GM19035 (cell line): ENCODE results near the gene TNFRSF13B.
"Not testable (repeated sequence)": the region's sequence is repeated elsewhere in the genome, so short reads cannot be mapped to it uniquely, and the experiment has no call there.

ENCODE experiments used
- ATAC-seq: cut with Tn5 transposase; IDR thresholded peaks from one replicate; pipeline ENCODE4 v1.9.1; 2021; ENCODE audit not compliant: unreplicated experiment

Gene TNFRSF13B

GRCh38 chr17:16927641-16928321 is 44.1 kb downstream of the TNFRSF13B start:
- ATAC-seq, result no peak

DNA sequence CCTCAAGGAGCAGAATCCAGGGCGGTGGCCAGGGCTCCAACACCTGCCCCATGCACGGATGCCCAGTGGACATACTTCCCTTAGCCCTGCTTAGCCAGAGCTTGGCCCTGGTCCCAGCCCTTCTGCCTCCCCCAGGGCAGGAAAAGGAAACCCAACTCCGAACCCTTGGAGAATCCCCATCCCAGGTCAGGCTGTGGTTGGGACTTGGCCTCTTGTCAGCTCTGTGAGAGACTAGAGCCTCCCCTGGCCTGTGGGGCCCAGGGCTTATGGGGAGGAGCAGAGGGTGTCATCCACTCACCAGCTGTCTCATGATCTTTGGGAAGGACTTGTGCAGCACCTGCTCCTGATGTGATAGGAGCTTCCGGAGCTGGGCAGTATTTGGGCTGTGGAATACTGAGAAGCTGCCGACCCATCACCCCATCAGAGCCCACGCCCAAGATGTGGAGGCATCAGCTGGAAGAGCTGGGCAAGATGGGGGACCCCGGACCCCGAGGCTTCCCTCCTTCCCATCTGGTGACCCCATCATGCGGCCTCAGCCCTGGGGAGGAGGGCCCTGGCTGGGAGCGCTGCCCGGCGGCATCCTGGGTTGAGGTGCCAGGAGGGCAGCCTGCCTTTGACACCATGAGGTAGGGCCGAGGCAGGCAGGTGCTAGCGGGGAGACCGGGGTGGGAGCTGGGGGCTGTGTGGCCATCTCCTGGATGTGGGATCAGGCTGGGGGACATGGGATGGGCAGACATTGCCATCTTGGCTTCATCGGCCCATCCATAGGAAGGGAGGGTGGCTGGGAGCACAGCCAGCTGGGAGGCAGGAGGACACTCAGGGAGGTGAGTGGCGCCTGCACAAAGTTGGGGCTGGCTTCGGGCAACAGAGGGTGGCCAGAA is 45.1 kb downstream of the TNFRSF13B start:
- no peak for ATAC-seq

DNA sequence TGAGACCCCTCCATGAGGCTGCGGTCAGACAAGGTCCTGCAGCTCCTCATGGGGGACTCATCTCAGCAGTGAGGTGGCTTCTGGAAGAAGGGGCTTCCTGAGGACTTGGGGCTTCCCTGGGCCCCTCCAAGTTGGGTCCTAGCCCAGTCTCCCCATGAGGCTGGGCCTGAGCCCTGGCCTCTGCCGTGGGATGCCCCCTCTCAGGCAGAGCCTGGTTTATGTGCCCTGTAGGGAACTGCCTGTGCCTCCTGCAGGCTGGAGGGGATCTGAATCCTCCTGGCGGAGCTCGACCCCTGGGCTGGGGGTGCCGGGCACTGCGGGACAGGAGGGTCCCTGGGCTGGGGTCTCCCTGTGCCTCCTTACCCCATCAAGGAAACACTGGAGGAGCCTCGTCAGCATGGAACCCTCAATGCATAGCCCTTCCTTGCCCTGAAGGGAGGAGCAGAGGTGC is 45.8 kb downstream of the TNFRSF13B start:
- ATAC-seq, result no peak

GRCh38 chr17:16925461-16926060 is 46.4 kb downstream of the TNFRSF13B start:
- no peak for ATAC-seq

GRCh38 chr17:16924696-16925440 is 47.0 kb downstream of the TNFRSF13B start:
- no peak for ATAC-seq

- ATAC-seq, result no peak
Measured at GRCh38 chr17:16923904-16924695, 47.8 kb downstream of the TNFRSF13B start.

DNA sequence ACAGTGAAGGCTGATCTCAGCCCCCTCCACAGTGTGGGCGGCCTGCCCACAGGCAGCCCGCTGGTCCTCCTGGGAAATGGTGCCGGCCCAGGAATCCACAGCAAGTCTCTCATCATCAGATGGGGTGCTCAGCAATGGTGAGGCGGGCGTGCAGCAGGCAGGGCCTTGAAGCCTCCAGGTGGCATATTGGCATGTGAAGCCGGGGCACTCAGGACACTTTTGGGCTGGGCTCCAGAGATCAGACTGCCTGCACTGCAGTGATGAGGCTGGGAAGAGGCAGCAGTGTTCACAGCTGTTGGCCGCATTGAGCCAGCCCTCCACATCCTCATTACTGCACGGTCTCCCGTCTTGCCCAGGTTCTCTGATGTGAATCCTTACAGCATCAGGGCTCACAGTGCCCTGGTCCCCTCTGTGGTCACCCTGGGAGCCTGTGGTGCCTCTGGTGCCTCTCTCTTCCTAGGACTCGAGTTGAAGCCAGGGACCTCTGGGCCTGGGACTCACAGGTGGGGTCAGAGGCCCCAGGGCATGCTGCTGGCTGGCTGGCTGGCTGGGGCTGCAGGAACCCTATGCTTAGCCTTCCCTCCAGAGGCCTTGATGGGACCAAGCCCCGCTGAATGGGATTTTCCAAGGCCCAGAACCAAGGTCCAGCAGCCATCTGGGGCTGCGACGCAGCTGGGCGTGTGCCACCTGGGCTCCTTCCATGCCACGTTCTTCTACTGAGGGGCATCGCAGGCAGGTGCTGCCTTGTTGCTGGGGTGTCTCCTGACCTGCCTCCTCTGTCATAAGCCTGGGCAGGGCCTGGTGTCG is 48.6 kb downstream of the TNFRSF13B start:
- no peak for ATAC-seq

GRCh38 chr17:16922386-16923096 is 49.4 kb downstream of the TNFRSF13B start:
- no peak for ATAC-seq

- not testable (repeated sequence) for ATAC-seq
Measured at GRCh38 chr17:16921451-16921850, 50.5 kb downstream of the TNFRSF13B start.

GRCh38 chr17:16920628-16921020 is 51.3 kb downstream of the TNFRSF13B start:
- ATAC-seq, result no peak

- ATAC-seq, result no peak
Measured at GRCh38 chr17:16919663-16920627, 52.0 kb downstream of the TNFRSF13B start.

- ATAC-seq, result no peak
Measured at GRCh38 chr17:16918443-16918842, 53.5 kb downstream of the TNFRSF13B start.

GRCh38 chr17:16917671-16918394 is 54.1 kb downstream of the TNFRSF13B start:
- ATAC-seq, result no peak

DNA sequence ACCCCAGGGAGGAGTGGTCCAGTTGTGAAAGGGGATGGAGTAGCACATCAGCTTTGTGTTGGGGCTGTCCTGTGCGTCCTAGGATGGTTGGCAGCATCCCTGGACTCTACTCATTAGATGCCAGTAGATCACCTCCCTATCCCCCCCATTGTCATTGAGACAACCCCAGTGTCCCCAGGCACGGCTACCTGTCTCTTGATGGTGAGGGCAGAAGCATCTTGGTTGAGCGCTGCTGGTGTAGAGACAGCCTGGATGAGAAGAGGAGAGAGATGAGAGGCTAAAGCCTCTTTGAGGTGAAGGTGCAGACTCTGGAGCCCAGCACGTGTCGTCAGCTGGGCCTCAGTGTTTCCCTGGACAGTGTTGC is 55.4 kb downstream of the TNFRSF13B start:
- ATAC-seq, result no peak

GRCh38 chr17:16915752-16916556 is 56.0 kb downstream of the TNFRSF13B start:
- ATAC-seq, result no peak

DNA sequence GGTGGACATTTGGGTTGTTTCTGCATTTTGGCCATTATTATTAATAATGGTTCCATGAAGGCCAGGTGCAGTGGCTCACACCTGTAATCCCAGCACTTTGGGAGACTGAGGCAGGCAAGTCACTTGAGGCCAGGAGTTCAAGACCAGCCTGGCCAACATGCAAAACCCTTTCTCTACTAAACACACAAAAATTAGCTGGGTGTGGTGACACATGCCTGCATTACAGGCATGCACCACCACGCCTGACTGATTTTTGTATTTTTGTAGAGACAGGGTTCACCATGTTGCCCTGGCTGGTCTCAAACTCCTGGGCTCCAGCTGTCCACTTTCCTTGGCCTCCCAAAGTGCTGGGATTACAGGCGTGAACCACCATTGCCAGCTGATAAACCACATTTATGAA is 58.5 kb downstream of the TNFRSF13B start:
- no peak for ATAC-seq
